ENCODE results near the gene IDH1. TPM values are rescaled to one million over a fixed set of nuclear protein-coding genes. Genes with fewer than 3 reads are reported as not detected.
A peak's percentile ranks its signal among the peaks of the same experiment; 100 is the strongest.
"Not testable (repeated sequence)": the region's sequence is repeated elsewhere in the genome, so short reads cannot be mapped to it uniquely, and the experiment has no call there.

IDH1 gene
- total and polyA plus RNA-seq, 4 donors: 106 to 169 (median 129) TPM

DNA sequence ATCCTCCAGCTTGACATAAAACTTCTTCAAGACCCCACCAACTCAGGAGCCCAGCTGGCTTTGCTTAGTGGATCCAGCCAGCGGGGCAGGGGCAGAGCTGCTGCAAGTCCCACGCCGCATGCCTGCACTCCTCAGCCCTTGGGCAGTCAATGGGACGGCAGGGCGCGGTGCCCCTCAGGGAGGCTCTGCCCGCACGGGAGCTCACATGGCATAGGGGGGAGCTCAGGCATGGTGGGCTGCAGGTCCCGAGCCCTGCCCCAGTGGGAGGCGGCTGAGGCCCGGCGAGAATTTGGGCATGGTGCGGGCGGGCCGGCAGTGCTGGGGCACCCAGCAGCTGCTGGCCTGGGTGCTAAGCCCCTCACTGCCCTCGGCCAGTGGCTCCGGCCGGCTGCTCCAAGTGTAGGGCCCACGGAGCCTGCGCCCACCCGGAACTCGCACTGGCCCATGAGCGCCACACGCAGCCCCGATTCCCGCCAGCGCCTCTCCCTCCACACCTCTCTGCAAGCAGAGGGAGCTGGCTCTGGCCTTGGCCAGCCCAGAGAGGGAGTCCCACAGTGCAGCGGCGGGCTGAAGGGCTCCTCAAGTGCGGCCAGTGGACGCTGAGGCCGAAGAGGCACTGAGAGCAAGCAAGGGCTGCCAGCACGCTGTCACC lies 27.2 kb downstream of the IDH1 start:
- Histone ChIP-seq H3K4me1 (ENCODE audit: control insufficient read depth, insufficient read depth, low read length) (no peaks in the 10 kb centered on the region), H3K27me3 (ENCODE audit: control insufficient read depth, insufficient read depth, low read length) (no peaks in the 10 kb centered on the region), H3K9me3 (ENCODE audit: control insufficient read depth, insufficient read depth, low read length) (no peaks in the 10 kb centered on the region), H3K36me3 (ENCODE audit: control insufficient read depth, insufficient read depth, low read length) (no peaks in the 10 kb centered on the region), H3K4me3 (ENCODE audit: low read depth, low read length) (no peak overlapping the region), H3K27ac (ENCODE audit: low read depth, low read length) (no peak overlapping the region)
- no peak for DNase-seq (ENCODE audit: low read depth in 4 of 6, low spot score in 6 of 6)
- WGBS (ENCODE audit: insufficient coverage): 93% methylated on average over 31 of the region's 33 CpGs

DNA sequence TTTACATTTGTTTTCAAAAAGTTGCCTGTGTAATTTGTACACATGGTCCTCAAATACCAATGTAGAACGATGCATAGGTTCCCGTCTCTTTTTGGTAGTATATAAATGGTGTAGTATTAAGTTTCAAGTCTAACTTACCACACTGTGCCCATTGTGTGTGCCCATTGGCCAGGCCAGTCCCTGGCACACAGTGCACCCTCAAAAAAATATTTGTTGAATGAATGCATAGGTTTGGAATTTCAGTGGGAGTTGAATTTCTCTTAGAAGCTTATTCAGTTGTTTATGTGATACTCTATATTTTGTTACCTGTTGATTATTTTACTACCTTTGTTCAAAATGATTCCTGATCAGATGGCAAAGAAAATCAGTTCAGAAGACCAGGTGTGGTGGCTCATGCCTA lies 30.1 kb downstream of the IDH1 start:
- WGBS (ENCODE audit: insufficient coverage): no CpG with 5 or more reads among the region's 2 CpGs

DNA sequence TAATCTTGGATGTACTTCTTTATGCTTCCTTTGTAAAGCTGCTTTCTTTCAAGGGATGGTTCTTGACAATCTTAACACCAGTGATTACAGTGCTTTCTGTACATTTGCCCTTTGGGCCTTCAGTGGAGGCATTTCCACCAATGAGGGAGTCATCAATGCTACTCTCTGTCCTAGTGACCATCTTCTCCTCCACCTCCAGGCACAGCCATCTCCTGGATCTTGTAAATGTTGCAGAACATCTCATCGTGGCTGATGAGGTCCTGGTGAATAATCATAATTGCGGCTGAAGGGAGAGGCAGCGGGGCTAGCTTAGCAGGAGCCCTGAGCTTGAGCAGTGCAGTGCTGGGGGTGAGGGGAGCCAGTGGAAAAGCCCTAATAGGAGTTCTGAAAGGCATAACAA lies 32.5 kb downstream of the IDH1 start:
- no peak overlapping the region for H3K27ac ChIP-seq (ENCODE audit: low read depth, low read length)
- H3K4me1 ChIP-seq (ENCODE audit: control insufficient read depth, insufficient read depth, low read length): no peaks in the 10 kb centered on the region
- H3K4me3 ChIP-seq (ENCODE audit: low read depth, low read length): no peak overlapping the region
- H3K27me3 ChIP-seq (ENCODE audit: control insufficient read depth, insufficient read depth, low read length): no peaks in the 10 kb centered on the region
- DNase-seq (ENCODE audit: low read depth in 4 of 6, low spot score in 6 of 6): no peak
- 76% methylated on average over 3 of the region's 3 CpGs for WGBS (ENCODE audit: insufficient coverage)
- H3K9me3 ChIP-seq (ENCODE audit: control insufficient read depth, insufficient read depth, low read length): no peaks in the 10 kb centered on the region
- no peaks in the 10 kb centered on the region for H3K36me3 ChIP-seq (ENCODE audit: control insufficient read depth, insufficient read depth, low read length)

More for the DNA sequence above, 30.1 kb downstream of the IDH1 start:
- Histone ChIP-seq H3K9me3 (ENCODE audit: control insufficient read depth, insufficient read depth, low read length) (no peaks in the 10 kb centered on the region), H3K36me3 (ENCODE audit: control insufficient read depth, insufficient read depth, low read length) (no peaks in the 10 kb centered on the region), H3K27ac (ENCODE audit: low read depth, low read length) (no peak overlapping the region), H3K4me3 (ENCODE audit: low read depth, low read length) (no peak overlapping the region), H3K4me1 (ENCODE audit: control insufficient read depth, insufficient read depth, low read length) (no peaks in the 10 kb centered on the region), H3K27me3 (ENCODE audit: control insufficient read depth, insufficient read depth, low read length) (no peaks in the 10 kb centered on the region)
- no peak for DNase-seq (ENCODE audit: low read depth in 4 of 6, low spot score in 6 of 6)

DNA sequence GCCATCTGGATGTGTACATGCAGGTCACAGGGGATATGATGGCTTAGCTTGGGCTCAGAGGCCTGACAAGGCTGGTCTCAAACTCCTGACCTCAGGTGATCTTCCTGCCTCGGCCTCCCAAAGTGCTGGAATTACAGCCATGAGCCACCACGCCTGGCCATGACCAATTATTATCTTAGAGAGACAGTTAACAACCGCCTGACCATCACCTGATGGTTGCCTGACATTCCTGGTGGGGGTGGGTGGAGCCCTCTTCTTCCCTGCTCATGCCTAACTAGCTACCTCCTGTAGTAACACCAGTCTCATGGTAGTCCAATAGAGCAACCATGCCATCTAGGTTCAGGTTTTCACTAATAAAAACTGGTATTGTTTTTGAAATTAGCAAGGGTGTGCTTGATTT lies 33.0 kb downstream of the IDH1 start:
- DNase-seq (ENCODE audit: low read depth in 4 of 6, low spot score in 6 of 6); H3K27me3 ChIP-seq (ENCODE audit: control insufficient read depth, insufficient read depth, low read length); H3K4me3 ChIP-seq (ENCODE audit: low read depth, low read length); H3K4me1 ChIP-seq (ENCODE audit: control insufficient read depth, insufficient read depth, low read length); H3K9me3 ChIP-seq (ENCODE audit: control insufficient read depth, insufficient read depth, low read length); H3K36me3 ChIP-seq (ENCODE audit: control insufficient read depth, insufficient read depth, low read length); H3K27ac ChIP-seq (ENCODE audit: low read depth, low read length): not testable (repeated sequence)
- WGBS (ENCODE audit: insufficient coverage): 100% methylated on average over 1 of the region's 3 CpGs

DNA sequence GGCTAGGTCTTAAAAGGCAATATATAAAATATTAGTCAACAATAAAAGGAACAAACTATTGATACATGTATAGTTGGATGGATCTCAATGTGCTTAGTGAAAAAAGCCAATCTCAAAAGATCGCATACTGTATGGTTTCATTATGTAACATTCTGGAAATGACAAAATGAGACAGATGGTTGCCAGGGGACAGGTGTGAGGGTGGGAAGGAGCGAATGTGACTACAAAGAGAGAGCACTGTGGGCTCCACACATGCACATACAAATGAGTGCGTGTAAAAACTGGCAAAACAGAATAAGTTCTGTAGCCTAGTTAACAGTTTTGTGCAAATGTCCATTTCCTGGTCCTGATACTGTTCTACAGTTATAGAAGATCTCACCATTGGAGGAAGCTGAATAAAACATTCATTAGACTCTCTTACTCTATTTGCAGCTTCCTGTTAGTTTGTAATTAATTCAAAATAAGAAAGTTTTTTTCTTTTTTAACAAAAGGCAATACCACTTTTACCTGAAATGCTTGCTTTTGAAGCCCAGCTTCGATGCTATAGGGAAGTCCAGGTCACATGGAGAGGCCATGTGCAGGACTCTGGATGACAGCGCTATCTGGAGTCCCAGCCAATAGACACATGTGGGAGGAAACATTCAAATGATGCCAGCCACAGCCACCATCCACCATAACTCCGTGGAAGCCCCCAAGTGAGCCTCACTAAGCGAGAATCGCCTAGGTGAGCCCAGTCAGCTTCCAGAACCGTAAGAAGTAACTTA lies 44.0 kb downstream of the IDH1 start:
- H3K36me3 ChIP-seq (ENCODE audit: control insufficient read depth, insufficient read depth, low read length): no peaks in the 10 kb centered on the region
- 84% methylated on average over 3 of the region's 9 CpGs for WGBS (ENCODE audit: insufficient coverage)
- DNase-seq (ENCODE audit: low read depth in 4 of 6, low spot score in 6 of 6): peak in 1 of 6 donors; percentile 20
- no peaks in the 10 kb centered on the region for H3K9me3 ChIP-seq (ENCODE audit: control insufficient read depth, insufficient read depth, low read length)
- no peaks in the 10 kb centered on the region for H3K4me1 ChIP-seq (ENCODE audit: control insufficient read depth, insufficient read depth, low read length)
- H3K27me3 ChIP-seq (ENCODE audit: control insufficient read depth, insufficient read depth, low read length): no peaks in the 10 kb centered on the region
- no peak overlapping the region for H3K4me3 ChIP-seq (ENCODE audit: low read depth, low read length)
- H3K27ac ChIP-seq (ENCODE audit: low read depth, low read length): no peak overlapping the region

DNA sequence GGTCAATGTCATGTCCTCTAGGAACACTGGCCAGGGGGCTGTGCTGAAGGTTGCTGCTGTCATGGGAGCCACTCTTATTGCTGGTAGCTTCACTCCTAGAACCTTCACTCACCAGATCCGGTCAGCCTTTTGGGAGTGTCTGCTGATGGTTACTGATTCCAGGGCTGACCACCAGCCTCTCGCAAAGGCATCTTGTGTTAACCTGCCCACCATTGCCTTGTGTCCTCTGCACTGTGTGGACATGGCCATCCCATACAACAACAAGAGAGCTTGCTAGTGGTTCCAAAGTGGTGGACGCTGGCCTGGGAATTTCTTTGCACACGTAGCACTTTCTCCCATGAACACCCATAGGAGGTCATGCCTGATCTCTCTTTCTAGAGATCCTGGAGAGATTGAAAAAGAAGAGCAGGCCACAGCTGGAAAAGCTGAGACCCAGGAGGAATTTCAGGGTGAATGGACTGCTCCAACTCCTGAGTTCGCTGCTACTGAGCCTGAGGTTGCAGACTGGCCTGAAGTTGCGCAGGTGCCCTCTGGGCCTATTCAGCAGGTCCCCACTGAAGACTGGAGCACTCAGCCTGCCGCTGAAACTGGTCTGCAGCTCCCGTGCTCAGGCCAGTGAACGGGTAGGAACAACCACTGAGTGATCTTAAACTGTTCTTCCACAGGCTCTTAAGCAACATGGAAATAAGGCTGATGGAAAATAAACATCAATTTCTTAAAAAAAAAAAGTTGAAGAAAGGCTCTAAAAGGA lies 46.4 kb downstream of the IDH1 start:
- Histone ChIP-seq H3K27me3 (ENCODE audit: control insufficient read depth, insufficient read depth, low read length) (no peaks in the 10 kb centered on the region), H3K4me1 (ENCODE audit: control insufficient read depth, insufficient read depth, low read length) (no peaks in the 10 kb centered on the region), H3K36me3 (ENCODE audit: control insufficient read depth, insufficient read depth, low read length) (no peaks in the 10 kb centered on the region), H3K9me3 (ENCODE audit: control insufficient read depth, insufficient read depth, low read length) (no peaks in the 10 kb centered on the region), H3K4me3 (ENCODE audit: low read depth, low read length) (no peak overlapping the region), H3K27ac (ENCODE audit: low read depth, low read length) (no peak overlapping the region)
- DNase-seq (ENCODE audit: low read depth in 4 of 6, low spot score in 6 of 6): no peak
- WGBS (ENCODE audit: insufficient coverage): 98% methylated on average over 6 of the region's 9 CpGs

DNA sequence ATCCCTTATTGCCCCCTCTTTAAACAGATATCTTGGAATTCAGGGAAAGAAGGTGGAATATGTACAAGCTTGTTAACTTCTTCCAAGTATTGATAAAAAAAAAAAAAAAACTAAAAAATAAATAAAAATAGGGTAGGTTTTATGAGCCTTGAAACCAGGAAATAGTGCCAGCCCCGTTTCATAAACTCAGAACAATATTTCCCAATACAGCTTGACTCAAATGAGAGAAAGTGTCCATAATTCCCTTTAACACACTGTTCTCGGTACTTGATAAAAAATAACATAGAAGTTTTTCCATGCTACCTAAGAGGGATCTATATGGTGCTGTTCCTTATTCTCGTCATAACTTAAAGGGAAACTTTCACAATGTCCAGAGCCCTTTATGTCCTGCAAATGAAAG lies 47.1 kb downstream of the IDH1 start:
- no peaks in the 10 kb centered on the region for H3K4me1 ChIP-seq (ENCODE audit: control insufficient read depth, insufficient read depth, low read length)
- no peak overlapping the region for H3K27ac ChIP-seq (ENCODE audit: low read depth, low read length)
- no peak for DNase-seq (ENCODE audit: low read depth in 4 of 6, low spot score in 6 of 6)
- no peak overlapping the region for H3K4me3 ChIP-seq (ENCODE audit: low read depth, low read length)
- no CpG with 5 or more reads among the region's 3 CpGs for WGBS (ENCODE audit: insufficient coverage)
- no peaks in the 10 kb centered on the region for H3K36me3 ChIP-seq (ENCODE audit: control insufficient read depth, insufficient read depth, low read length)
- no peaks in the 10 kb centered on the region for H3K27me3 ChIP-seq (ENCODE audit: control insufficient read depth, insufficient read depth, low read length)
- no peaks in the 10 kb centered on the region for H3K9me3 ChIP-seq (ENCODE audit: control insufficient read depth, insufficient read depth, low read length)

DNA sequence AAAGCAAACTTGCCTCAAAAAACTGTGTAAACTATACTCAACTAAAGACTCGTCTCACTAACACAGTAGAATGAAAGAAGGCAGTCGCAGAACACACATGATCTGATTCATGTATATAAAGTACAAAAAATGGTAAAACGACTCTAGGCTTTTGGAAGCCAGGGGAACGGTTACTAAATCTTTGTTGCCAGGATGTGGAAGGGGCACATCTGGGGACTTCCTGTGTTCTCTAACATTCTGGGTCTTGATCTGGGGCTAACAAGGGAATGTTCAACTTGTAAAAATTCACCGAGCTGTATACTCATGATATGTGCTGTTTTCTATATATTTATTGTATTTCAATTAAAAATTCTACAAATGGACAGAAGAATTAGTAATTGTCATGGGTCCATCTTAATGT lies 50.7 kb downstream of the IDH1 start:
- no CpG with 5 or more reads among the region's 5 CpGs for WGBS (ENCODE audit: insufficient coverage)
- H3K27me3 ChIP-seq (ENCODE audit: control insufficient read depth, insufficient read depth, low read length): no peaks in the 10 kb centered on the region
- no peak for DNase-seq (ENCODE audit: low read depth in 4 of 6, low spot score in 6 of 6)
- no peak overlapping the region for H3K4me3 ChIP-seq (ENCODE audit: low read depth, low read length)
- H3K9me3 ChIP-seq (ENCODE audit: control insufficient read depth, insufficient read depth, low read length): no peaks in the 10 kb centered on the region
- H3K4me1 ChIP-seq (ENCODE audit: control insufficient read depth, insufficient read depth, low read length): no peaks in the 10 kb centered on the region
- no peaks in the 10 kb centered on the region for H3K36me3 ChIP-seq (ENCODE audit: control insufficient read depth, insufficient read depth, low read length)
- no peak overlapping the region for H3K27ac ChIP-seq (ENCODE audit: low read depth, low read length)

DNA sequence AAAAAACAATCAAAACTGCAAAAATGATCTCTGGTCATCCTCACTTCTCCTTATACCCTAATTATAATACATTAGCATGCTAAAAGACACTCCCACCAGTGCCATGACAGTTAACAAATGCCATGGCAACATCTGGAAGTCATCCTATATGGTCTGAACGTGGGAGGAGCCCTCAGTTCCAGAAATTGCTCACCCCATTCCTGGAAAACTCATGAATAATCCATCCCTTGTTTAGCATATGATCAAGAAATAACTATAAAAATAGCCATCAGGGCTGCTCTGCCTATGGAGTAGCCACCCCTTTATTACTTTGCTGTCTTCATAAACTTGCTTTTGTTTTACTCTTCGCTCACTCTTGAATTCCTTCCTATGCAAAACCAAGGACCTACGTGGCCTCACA lies 59.3 kb downstream of the IDH1 start:
- WGBS (ENCODE audit: insufficient coverage): 89% methylated on average over 3 of the region's 3 CpGs

More for the DNA sequence above, 59.3 kb downstream of the IDH1 start:
- Histone ChIP-seq H3K36me3 (ENCODE audit: control insufficient read depth, insufficient read depth, low read length) (no peaks in the 10 kb centered on the region), H3K27me3 (ENCODE audit: control insufficient read depth, insufficient read depth, low read length) (no peaks in the 10 kb centered on the region), H3K4me3 (ENCODE audit: low read depth, low read length) (no peak overlapping the region), H3K9me3 (ENCODE audit: control insufficient read depth, insufficient read depth, low read length) (no peaks in the 10 kb centered on the region), H3K4me1 (ENCODE audit: control insufficient read depth, insufficient read depth, low read length) (no peaks in the 10 kb centered on the region), H3K27ac (ENCODE audit: low read depth, low read length) (no peak overlapping the region)
- DNase-seq (ENCODE audit: low read depth in 4 of 6, low spot score in 6 of 6): no peak
